GM21786 (cell line): ENCODE results near the gene DMRTB1.
"Not testable (repeated sequence)": the region's sequence is repeated elsewhere in the genome, so short reads cannot be mapped to it uniquely, and the experiment has no call there.

ENCODE experiments used
- ATAC-seq: cut with Tn5 transposase; IDR thresholded peaks from one replicate; pipeline ENCODE4 v1.9.1; 2021; ENCODE audit not compliant: unreplicated experiment

DMRTB1 gene

DNA sequence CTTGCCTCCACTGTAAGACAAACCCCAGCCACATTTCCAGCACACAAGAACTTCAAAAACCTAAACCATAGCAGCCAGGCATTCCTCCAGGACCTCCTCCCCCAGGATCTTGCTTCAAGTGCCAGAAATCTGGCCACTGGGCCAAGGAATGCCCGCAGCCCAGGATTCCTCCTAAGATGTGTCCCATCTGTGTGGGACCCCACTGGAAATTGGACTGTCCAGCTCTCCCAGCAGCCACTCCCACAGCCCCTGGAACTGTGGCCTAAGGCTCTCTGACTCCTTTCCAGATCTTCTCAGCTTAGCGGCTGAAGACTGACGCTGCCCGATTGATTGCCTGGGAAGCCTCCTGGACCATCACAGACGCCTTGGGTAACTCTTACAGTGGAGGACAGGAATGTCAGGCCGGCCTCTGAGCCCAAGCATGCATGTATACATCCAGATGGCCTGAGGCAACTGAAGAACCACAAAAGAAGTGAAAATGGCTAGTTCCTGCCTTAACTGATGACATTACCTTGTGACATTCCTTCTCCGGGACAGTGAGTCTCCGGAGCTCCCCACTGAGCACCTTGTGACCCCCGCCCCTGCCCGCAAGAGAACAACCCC is 24.7 kb upstream of the DMRTB1 start:
- not testable (repeated sequence) for ATAC-seq

DNA sequence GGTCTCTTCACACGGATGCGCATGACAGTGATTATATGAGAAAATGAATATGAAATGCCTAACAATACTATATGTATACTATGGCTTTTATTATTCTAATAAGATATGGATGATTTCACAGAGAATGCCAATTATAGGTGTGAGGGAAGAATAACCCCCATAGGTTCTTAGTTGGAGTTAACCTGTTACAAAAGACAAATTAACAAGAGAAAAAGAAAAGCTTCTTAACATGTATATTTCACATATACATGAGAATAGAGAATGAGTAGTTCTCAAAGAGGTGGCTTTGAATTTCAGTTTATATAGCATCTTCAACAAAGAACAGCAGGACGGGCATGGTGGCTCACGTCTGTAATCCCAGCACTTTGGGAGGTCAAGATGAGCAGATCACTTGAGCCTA is 24.0 kb upstream of the DMRTB1 start:
- no peak for ATAC-seq

DNA sequence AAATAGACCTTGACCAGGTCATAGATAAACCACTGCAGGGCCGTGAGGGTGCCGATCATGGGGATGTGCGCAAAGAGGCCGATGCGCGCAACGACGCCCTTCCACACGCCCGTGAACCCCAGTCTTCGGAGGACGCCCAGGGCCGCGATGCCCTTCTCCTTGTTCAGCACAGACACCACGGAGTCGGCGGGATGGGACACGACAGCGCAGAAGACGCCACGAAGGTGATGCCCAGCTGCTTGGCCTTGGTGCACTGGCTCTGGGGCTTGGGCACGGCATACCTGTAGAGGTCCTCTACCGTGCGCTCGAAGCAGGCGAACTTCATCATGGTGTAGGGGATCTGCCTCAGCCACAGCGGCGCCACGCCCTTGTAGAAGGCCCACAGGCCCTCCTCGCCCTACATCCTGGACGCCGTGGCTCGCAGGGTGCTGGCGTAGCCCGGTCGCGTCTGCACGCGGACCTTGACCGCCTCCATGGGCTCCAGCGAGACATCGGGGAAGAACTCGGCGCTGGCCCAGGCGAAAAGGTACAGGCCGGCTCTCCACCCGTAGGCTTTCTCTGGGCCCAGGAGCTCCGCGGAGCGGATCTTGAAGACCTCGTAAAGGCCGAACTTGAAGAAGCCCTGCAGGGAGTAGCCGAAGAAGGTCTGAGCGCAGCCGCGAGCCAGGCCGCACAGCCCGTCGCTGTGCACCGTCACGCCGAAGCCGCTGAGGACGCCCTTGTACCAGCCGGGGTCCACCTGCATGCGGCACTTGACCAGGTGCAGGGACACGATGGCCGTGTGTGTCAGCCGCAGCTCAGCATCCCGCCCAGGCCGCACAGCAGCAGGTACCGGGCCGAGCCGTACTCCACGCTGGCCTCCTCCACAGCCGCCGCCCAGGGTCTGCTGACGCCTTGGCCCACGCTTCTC is 20.5 kb upstream of the DMRTB1 start:
- ATAC-seq = no peak

DNA sequence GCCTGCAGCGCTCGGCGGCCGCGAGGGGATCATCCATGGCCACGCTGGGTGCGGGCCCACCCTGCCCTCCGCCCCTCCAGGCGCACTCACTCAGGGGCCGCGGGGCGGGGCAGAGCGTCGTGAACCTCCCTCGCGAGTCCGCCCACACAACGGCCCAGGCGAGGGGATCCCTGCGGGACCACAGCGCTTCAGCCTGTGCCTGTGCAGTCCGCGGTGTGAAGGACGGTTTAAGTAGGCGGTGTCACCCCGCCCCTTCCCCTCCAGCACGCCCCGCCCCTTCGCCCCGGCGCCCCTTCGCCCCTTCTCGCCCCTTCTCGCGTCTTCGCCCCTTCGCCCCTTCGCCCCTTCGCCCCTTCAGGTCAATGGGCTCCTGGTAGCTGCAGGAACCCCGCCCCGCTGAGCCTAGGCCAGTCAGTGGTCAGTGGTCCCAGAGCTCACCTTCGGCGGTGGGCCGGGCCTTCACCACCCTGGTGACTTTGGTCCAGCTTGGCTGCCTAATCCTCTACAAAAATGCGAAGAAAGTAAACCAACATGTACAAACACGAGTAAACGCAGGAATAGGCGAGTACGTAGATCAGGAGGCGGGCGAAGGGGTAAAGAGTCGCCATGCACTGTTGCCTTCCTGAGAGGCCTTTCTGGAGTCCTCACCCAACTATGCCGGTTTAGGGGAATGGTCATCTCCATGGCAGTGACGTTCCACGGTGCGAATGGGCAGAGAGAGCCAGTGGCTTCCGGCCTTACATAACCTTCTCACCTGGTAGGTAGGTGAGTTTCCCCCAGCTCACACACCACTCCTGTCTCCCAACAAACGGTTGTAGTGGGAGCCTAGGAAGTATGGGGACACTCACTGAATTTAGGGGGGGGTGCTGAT is 19.6 kb upstream of the DMRTB1 start:
- ATAC-seq = no peak

DNA sequence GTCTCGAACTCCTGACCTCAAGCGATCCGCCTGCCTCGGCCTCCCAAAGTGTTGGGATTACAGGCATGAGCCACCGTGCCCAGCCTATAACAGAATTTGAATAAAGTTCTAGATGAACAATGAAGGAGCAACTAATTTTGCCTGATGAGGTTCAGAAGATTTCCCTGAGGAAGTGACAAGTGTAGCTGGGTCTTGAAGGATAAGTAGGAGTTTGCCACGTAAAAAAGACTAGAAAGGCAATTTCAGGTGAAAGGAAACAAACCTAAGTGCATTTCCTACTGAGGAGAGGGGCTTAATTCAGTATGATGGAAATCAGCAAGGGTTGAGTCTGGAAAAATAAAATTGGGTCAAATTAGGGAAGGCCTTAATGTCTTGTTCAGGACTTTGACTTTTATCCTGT is 18.6 kb upstream of the DMRTB1 start:
- ATAC-seq = no peak

DNA sequence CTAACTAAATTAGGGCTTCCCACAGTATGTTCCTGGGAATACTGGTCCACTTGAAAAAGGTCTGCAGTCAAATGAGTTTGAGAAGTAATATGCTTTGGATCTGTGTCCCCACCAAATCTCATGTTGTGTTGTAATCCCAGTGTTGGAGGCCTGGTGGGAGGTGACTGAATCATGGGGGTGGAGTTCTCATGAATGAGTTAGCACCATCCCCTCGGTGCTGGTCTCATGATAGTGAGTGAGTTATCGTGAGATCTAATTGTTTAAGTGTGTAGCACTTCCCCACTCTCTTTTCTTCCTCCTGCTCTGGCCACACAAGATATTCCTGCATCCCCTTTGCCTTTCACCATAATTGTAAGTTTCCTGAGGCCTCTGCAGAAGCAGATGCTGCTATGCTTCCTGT is 16.9 kb upstream of the DMRTB1 start:
- no peak for ATAC-seq

DNA sequence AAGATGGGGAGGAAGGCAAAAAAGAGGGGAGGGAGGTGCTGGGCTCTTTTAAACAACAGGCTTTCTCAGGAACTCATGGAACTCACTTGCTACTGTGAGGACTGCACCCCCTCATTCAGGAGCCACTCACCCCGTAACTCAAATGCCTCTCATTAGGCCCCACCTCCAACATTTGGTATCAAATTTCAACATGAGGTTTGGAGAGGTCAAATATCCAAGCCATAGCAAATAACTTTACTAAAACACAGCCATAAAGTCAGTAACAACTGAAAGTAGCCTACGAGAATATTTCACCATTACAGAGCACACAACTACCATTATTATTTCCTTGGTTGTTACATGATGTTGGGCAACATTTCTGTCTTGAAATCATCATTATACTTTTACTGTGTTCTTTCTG is 13.1 kb upstream of the DMRTB1 start:
- no peak for ATAC-seq

DNA sequence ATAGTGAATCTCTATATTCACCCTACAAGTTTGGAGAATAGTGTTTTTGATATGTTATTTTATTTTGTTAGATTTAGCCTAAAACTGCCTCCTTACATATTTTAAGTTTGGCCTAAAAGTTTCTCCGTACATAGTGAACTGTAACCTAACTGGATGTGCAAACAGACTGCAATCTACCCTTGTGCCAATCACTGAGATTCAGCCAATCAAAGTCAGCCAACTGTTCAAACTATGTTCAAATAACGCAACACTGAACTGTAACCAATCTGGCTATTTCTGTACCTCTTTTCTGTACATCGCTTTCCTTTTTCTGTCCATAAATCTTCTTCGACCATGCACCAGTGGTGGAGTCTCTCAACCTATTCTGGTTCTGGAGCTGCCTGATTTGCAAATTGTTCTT is 11.8 kb upstream of the DMRTB1 start:
- ATAC-seq = no peak

DNA sequence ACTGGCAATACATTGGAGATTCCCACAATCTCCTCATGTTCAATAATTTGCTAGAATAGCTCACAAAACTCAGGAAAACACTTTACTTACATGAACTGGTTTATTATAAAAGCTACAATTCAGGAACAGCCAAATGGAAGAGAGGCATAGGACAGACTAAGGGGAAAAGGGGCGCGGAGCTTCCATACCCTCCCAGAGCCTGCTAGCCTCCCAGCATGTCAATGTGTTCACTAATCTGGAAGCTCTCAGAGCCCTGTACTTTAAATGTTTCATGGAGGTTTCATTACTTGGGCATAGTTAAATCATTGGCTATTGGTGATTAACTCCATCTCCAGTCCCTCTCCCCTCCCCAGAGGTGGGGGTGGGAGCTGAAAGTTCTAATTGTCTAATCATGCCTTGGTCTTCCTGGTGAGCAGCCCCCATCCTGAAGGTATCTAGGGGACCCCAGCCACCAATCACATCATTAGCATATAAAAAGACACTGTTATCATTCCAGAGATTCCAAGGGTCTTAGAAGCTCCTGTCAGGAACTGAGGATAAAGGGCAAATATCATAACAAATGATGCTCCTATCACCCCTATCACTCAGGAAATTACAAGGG is 10.9 kb upstream of the DMRTB1 start:
- no peak for ATAC-seq

DNA sequence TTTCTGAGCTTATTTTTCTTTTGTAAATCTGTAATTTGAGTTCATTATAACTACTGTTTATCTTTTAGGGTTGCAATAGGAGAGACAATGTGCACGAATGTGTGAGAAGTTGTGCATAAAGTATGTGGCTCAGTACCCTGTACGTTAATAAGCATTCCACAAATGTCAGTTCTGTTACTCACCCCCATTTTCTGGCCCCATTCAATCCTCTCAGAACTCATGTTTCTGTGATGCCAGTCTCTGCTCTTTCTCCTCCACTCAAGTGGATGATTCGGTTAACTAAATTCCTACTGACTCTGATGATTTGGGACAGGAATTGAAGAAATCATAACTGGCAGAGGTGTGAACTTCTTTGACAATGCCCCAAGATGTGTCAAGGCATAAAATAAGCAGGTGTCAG is 10.2 kb upstream of the DMRTB1 start:
- no peak for ATAC-seq

DNA sequence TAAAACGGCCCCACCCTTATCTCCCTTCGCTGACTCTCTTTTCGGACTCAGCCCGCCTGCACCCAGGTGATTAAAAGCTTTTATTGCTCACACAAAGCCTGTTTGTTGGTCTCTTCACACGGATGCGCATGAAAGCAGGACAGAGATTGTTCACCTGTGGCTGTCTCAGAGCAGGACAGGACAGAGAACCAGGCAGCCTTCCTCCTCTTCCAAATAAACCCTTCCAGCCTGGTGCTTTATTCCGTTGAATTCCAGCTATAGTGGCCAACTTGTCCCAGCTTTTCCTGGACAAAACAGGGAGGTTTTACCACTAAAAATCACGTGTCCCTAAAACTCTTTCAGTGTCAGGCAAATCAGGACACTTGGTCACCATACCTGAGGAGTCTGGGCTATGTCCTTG is 9.5 kb upstream of the DMRTB1 start:
- no peak for ATAC-seq

DNA sequence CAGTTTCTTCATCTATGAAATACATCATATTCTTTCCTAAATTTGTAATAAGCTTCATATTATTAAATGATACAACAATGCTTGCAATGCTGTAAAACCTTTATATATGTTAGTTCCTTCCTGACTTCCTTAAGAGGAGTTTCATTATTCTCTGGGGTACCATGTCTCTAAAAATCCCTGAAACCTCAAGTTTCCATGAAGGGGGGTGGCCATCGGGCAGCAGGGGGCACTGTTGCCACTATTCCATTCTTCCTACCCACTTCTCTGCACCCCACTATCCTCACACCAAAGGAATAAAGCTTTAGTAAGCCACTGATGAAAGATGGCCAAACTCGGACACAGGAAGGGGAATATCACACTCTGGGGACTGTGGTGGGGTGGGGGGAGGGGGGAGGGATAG is 9.0 kb upstream of the DMRTB1 start:
- ATAC-seq = no peak

DNA sequence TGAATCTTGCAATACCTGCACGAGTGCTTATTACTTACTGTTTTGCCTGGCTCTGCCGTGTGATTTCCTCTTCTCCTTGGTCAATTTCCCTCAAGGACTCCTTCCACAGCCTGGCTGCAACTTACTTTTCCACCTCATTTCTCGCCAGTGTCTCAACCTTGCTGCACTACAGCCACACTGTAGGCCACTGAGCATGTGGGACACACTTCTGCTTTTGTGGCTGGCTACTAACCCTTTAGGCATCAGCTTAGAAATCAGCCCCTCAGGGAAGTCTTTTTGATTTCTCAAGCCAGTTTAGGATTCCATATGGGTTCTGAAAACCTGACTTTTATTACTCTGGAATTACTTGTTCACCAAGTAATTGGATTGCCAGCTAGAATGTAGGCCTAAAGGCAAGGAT is 5.2 kb upstream of the DMRTB1 start:
- no peak for ATAC-seq

DNA sequence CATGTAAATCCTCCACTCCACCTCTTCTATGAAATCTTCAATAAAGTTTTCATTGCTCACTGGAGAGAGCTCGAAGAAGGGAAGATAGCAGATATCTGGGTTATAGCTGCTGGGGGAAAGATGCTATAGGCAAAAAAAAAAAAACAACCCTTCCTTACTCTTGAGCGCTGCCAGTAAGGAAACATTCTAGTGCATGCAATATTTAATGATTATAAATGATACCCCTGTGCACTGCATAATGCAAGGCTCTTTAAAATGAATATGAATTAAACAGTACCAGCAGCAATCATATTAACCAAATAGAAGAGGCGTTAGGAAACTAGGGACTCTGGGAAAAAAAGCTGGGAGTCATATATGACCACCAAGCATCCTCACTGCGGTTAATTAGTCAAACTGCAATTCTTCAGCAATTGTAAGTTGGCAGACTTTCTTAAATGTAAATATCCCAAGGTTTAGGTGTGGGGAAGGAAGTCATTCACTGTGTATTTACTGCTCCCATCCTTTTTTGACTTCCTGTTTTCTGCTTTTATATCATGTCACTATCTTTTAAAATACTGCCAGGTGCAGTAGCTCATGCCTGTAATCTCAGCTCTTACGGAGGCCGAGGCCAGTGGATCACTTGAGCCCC is 3.7 kb upstream of the DMRTB1 start:
- ATAC-seq = no peak

DNA sequence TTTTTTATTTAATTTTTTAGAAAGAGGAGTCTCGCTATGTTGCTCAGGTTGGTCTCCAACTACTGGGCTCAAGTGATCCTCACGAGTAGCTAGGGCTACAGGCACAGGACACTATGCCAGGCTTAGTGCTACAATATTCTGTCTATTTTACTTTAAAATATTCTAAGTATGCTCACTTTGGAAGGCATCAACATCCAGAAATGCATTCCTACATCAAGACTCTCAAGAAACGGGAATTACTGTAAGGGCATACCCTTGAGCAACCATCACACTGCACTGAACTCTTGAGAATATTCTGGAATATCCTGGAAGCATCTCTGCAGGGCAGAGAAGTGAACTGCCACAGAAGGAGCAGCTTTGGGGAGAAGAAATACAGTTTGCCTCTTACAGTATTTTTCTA is 565 bp upstream of the DMRTB1 start:
- ATAC-seq = no peak

DNA sequence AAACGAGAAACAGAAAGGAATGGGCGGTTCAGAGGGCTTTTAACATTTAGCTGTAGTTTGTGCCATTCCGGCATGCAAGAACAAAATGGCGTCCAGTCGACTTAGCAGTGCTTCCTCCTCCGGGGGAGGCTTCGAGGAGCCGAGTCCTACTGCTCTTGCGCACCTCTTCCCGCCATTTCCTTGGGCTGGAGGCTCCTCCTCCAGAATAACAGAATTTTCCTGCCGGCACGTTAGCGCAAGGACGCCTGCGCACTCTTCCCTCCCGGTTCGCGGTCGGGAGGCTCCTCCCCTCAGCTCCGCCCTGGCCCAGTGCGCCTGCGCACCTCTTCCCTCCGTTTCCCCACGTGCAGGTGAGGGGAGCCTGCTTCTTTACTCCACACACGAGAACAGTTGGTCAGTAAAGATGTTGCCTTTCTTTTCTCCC is 1.0 kb downstream of the DMRTB1 start:
- ATAC-seq = no peak

DNA sequence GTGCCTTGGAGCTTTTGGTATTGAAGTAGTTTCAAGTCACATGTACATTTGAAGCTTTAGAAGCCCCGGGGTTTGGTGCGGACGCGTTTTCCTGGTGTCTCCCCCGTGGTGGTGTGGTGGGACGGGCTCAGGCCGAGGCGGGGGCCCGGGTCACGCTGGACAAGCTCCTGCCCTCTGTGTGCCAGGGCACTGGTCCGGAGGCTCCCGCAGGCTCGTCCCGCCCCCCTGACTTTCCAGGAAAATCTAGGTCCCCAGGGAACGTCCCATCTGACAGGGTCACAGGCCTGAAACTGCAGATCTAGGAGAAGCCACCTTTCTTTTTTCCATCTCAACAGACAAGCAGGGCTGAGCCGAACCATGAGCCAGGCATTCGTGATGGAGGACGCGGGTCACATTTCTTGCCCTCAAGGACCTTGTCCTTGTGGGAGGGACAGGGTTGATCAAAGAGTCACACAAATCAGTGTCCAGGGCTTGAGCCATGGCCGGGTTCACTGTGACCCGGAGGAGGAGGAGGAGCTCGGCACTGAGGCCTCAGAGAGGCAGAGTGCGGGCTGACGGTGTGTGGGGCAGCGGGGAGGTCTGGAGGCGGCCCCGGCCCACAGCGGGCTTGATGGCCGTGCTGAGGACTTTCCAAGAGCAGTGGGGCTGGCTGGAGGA is 1.6 kb downstream of the DMRTB1 start:
- no peak for ATAC-seq

DNA sequence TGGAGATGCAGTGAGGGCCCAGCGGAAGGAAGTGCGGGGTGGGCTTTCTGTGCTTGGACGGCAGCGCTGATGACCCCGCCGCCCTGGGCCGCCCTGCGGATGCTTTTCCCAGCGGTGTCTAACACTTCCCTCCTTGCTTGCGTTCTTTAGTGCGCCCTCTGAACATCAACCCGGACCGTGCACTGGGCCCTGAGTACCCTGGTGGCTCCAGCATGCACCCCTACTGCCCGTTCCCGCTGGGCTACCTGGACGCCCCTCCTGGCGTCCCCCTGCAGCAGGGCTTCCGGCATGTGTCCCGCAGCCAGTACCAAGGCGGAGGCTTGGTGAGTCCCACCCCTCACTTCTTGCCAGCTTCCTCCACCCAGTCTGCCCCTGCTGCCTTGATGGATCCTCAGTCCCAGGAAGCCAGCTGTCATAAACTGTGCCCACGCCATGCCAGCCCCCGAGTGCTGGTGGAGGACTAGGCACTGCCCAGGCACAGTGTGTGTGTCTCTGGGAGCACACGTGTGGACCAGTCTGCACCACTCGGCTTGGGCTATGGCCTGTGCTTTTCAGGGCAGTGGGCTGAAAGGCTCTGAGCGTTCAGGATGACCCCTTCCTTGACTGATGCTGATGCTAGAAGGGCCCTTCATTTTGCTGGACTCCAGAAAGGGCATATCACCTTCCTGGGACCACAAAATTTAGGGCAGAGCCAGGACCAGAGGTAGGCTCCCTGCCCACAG is 2.3 kb downstream of the DMRTB1 start:
- ATAC-seq = no peak

DNA sequence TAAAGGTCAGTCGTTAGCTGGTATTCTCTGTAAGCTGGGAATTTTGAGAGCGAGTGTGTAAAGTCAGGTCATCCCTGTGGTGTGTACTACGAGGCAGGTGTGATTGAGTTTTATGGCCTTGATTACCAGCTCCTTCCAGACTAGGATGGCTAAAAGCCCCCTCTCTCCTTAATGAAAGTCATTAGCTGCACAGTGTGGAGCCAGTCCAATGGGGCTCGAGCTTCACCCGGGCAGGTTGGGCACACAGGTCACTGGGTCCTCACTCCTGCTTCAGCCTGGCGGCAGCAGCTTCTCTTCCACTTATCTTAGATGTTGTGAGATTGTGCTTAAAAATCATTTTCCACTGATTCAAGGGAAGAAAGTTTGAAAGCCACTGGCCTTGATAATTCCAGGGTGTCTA is 3.0 kb downstream of the DMRTB1 start:
- no peak for ATAC-seq
